Measurements from ENCODE around the gene NEK4. TPM values are rescaled to one million over a fixed set of nuclear protein-coding genes. Genes with fewer than 3 reads are reported as not detected.

NEK4 gene
- total and polyA plus RNA-seq, 7 experiments from 2014 or later, result 9.0 to 28.4 (median 15.4) TPM

- H3K36me3 Mint-ChIP-seq, result no peaks in the 10 kb centered on the region
- intact Hi-C loops (cut with micrococcal nuclease), result loop anchor here in 1 of 2 donors (10.0 kb wide), 1 partner anchor 269 kb away; the partner anchor contains the start of gene SFMBT1
- H3K27ac Mint-ChIP-seq, result no peak overlapping the region
Observed at GRCh38 chr3:52775877-52776276, 5.1 kb upstream of the NEK4 start.

GRCh38 chr3:52774901-52775864, 4.4 kb upstream of the NEK4 start:
- peaks cover under 1 to 17% (median 12%) of the 10 kb centered on the region in 7 donors for H3K4me1 Mint-ChIP-seq
- no peak overlapping the region for H3K4me3 ChIP-seq (ENCODE audit: low read length)
- no peaks in the 10 kb centered on the region for H3K9me3 ChIP-seq (ENCODE audit: control insufficient read depth in 2 of 3, low read length in 3 of 3)
- peaks cover 5% of the 10 kb centered on the region in 2 donors for H3K4me1 ChIP-seq (ENCODE audit: control insufficient read depth in 2 of 2, insufficient read depth in 2 of 2, low read length in 2 of 2)
- peaks cover 0 to 2% (median 0%) of the 10 kb centered on the region in 11 donors for H3K9me3 Mint-ChIP-seq
- H3K4me3 Mint-ChIP-seq, result no peak overlapping the region
- no peaks in the 10 kb centered on the region for H3K36me3 Mint-ChIP-seq
- no peak for DNase-seq
- peaks cover 0 to 9% (median 0%) of the 10 kb centered on the region in 5 donors for H3K27me3 Mint-ChIP-seq
- H3K36me3 ChIP-seq (ENCODE audit: control insufficient read depth in 2 of 3, insufficient read depth in 3 of 3, low read length in 3 of 3), result no peaks in the 10 kb centered on the region
- intact Hi-C loops (cut with micrococcal nuclease), result loop anchor here in 1 of 2 donors (10.0 kb wide), 1 partner anchor 270 kb away; the partner anchor contains the start of gene SFMBT1
- ATAC-seq, result no peak
- H3K27me3 ChIP-seq (ENCODE audit: control insufficient read depth in 2 of 2, insufficient read depth in 2 of 2, low read length in 2 of 2), result no peaks in the 10 kb centered on the region
- H3K27ac Mint-ChIP-seq, result no peak overlapping the region
- ChIA-PET POLR2A (interaction anchor here (0.5 kb wide), 1 partner anchor 102 kb away, joined by 3 read pairs; no protein-coding TSS in a partner anchor), CTCF (no interaction called here)
- no peak overlapping the region for H3K27ac ChIP-seq (ENCODE audit: low read depth, low read length)

More at GRCh38 chr3:52775877-52776276, 5.1 kb upstream of the NEK4 start:
- ChIA-PET POLR2A (interaction anchor here (0.5 kb wide), 1 partner anchor 102 kb away, joined by 3 read pairs; no protein-coding TSS in a partner anchor), CTCF (no interaction called here)
- no peak overlapping the region for H3K4me3 ChIP-seq (ENCODE audit: low read length)
- no peak overlapping the region for H3K27ac ChIP-seq (ENCODE audit: low read depth, low read length)
- Mint-ChIP-seq H3K27me3 (peaks cover 0 to 9% (median 0%) of the 10 kb centered on the region in 5 donors), H3K9me3 (peaks cover 0 to 2% (median 0%) of the 10 kb centered on the region in 11 donors), H3K4me1 (peaks cover 0 to 16% (median 10%) of the 10 kb centered on the region in 7 donors), H3K4me3 (no peak overlapping the region)
- H3K27me3 ChIP-seq (ENCODE audit: control insufficient read depth in 2 of 2, insufficient read depth in 2 of 2, low read length in 2 of 2), result no peaks in the 10 kb centered on the region
- no peak for ATAC-seq
- no peaks in the 10 kb centered on the region for H3K36me3 ChIP-seq (ENCODE audit: control insufficient read depth in 2 of 3, insufficient read depth in 3 of 3, low read length in 3 of 3)
- DNase-seq, result no peak
- H3K9me3 ChIP-seq (ENCODE audit: control insufficient read depth in 2 of 3, low read length in 3 of 3), result no peaks in the 10 kb centered on the region
- H3K4me1 ChIP-seq (ENCODE audit: control insufficient read depth in 2 of 2, insufficient read depth in 2 of 2, low read length in 2 of 2), result peaks cover 5% of the 10 kb centered on the region in 2 donors

DNA sequence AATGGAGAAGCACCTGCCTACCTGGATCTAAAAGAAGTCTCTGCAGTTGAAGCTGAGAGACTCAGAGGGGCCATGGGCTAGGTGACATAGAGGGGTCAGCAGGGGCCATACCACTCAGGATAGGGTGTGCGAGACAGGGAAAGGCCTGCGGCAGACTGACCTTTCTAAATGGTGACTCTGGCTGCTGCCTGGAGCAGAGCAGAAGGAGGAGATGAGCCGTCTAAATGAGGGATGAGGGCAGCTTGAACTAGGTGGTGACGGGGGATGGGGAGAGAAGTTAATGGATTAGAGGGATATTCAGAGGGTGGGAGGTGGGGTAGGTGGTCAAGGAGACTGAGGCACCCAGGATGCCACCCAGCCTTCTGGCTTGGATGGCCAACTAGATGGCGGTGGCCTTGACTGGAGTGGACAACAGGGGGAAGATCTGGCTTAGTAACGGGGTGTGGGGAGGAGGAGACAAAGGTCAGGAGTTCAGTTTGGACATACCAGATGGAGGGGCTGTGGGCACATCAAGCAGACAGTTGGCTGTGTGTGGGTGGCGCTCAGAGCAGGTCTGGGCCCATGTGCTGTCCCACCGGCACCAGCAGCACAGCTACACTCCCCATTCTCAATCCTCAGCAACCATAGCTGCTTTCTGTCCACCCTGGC, 3.5 kb upstream of the NEK4 start:
- H3K36me3 Mint-ChIP-seq, result no peaks in the 10 kb centered on the region
- ChIA-PET CTCF (no interaction called here), POLR2A (interaction anchor here (0.6 kb wide), 1 partner anchor 326 kb away, joined by 3 read pairs; no protein-coding TSS in a partner anchor)
- H3K27me3 Mint-ChIP-seq, result peaks cover 0 to 12% (median 0%) of the 10 kb centered on the region in 5 donors
- no peak overlapping the region for H3K4me3 Mint-ChIP-seq
- H3K9me3 Mint-ChIP-seq, result peaks cover 0 to 2% (median 0%) of the 10 kb centered on the region in 11 donors
- Histone ChIP-seq H3K4me1 (ENCODE audit: control insufficient read depth in 2 of 2, insufficient read depth in 2 of 2, low read length in 2 of 2) (peaks cover 5 to 14% of the 10 kb centered on the region in 2 donors), H3K36me3 (ENCODE audit: control insufficient read depth in 2 of 3, insufficient read depth in 3 of 3, low read length in 3 of 3) (no peaks in the 10 kb centered on the region), H3K27me3 (ENCODE audit: control insufficient read depth in 2 of 2, insufficient read depth in 2 of 2, low read length in 2 of 2) (no peaks in the 10 kb centered on the region), H3K9me3 (ENCODE audit: control insufficient read depth in 2 of 3, low read length in 3 of 3) (no peaks in the 10 kb centered on the region), H3K27ac (ENCODE audit: low read depth, low read length) (no peak overlapping the region), H3K4me3 (ENCODE audit: low read length) (no peak overlapping the region)
- ATAC-seq (no peak), DNase-seq (no peak)
- peaks cover 10 to 25% (median 21%) of the 10 kb centered on the region in 7 donors for H3K4me1 Mint-ChIP-seq
- intact Hi-C loops (cut with micrococcal nuclease), result loop anchor here in 1 of 2 donors (10.0 kb wide), 1 partner anchor 271 kb away; the partner anchor contains the start of gene SFMBT1
- peak overlapping the region in 2 of 9 donors; percentile 37 to 50 for H3K27ac Mint-ChIP-seq

DNA sequence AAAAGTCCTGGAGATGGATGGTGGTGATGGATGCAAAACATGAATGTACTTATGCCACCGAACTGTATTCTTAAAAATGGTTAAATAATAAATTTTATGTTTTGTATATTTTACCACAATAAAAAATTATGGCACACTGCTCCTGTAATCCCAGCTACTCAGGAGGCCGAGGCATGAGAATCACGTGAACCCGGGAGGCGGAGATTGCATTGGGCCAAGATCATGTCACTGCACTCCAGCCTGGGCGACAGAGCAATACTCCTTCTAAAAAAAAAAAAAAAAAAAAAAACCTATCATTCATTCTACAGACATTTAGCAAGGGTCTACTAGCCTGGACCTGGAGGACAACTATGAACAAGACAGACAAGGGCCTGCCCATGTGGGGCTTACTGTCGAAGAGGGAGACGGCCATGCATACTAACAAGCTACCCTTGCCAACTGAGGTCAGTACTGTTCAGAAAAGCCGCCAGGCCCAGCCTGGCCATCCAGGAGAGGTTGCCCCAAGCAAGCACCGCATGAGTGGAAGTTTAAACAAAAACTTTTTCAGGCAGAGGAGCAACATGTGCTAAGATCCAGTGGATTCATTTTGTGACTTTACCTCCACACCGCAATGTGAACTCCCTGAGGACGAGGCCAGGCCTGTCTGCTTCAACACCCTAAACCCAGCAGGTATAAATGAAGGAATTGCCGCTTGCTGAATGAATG, 2.8 kb upstream of the NEK4 start:
- intact Hi-C loops (cut with micrococcal nuclease), result loop anchor here in 1 of 2 donors (10.0 kb wide), 1 partner anchor 271 kb away; the partner anchor contains the start of gene SFMBT1
- no peaks in the 10 kb centered on the region for H3K36me3 ChIP-seq (ENCODE audit: control insufficient read depth in 2 of 3, insufficient read depth in 3 of 3, low read length in 3 of 3)
- no peak overlapping the region for H3K4me3 ChIP-seq (ENCODE audit: low read length)
- H3K36me3 Mint-ChIP-seq, result peaks cover 0 to under 1% (median 0%) of the 10 kb centered on the region in 5 donors
- no peaks in the 10 kb centered on the region for H3K27me3 ChIP-seq (ENCODE audit: control insufficient read depth in 2 of 2, insufficient read depth in 2 of 2, low read length in 2 of 2)
- DNase-seq, result no peak
- CTCF ChIA-PET, result no interaction called here
- ATAC-seq, result no peak
- H3K27me3 Mint-ChIP-seq, result peaks cover 0 to 12% (median 0%) of the 10 kb centered on the region in 5 donors
- POLR2A ChIA-PET, result interaction anchor here (0.6 kb wide), 1 partner anchor 325 kb away, joined by 3 read pairs; no protein-coding TSS in a partner anchor
- H3K9me3 ChIP-seq (ENCODE audit: control insufficient read depth in 2 of 3, low read length in 3 of 3), result no peaks in the 10 kb centered on the region
- H3K27ac ChIP-seq (ENCODE audit: low read depth, low read length), result no peak overlapping the region
- peak overlapping the region in 1 of 10 donors; percentile 26 for H3K4me3 Mint-ChIP-seq
- H3K27ac Mint-ChIP-seq, result peak overlapping the region in 2 of 9 donors; percentile 31 to 50
- peaks cover 0 to 2% (median 0%) of the 10 kb centered on the region in 11 donors for H3K9me3 Mint-ChIP-seq
- peaks cover 12 to 28% (median 22%) of the 10 kb centered on the region in 7 donors for H3K4me1 Mint-ChIP-seq
- H3K4me1 ChIP-seq (ENCODE audit: control insufficient read depth in 2 of 2, insufficient read depth in 2 of 2, low read length in 2 of 2), result peaks cover 5 to 16% of the 10 kb centered on the region in 2 donors

- intact Hi-C loops (cut with micrococcal nuclease), result loop anchor here (1.0 to 10.0 kb wide), 4 partner anchors 86 to 575 kb away; partner anchors contain the start of genes DCP1A (in 1 of the 2), PBRM1 (in 1 of the 2), SFMBT1 (in 1 of the 2) and STIMATE (in 1 of the 2)
- POLR2A ChIA-PET, result interaction anchor here (1.1 to 3.1 kb wide), 4 partner anchors 66 to 274 kb away, joined by 3 to 12 read pairs (median 6); partner anchors contain the start of genes GLT8D1, GNL3, PBRM1 and SFMBT1
Observed at GRCh38 chr3:52771702-52772101, 962 bp upstream of the NEK4 start.

More at GRCh38 chr3:52771702-52772101, 962 bp upstream of the NEK4 start:
- no peaks in the 10 kb centered on the region for H3K27me3 ChIP-seq (ENCODE audit: control insufficient read depth in 2 of 2, insufficient read depth in 2 of 2, low read length in 2 of 2)
- no peaks in the 10 kb centered on the region for H3K9me3 ChIP-seq (ENCODE audit: control insufficient read depth in 2 of 3, low read length in 3 of 3)
- CTCF ChIA-PET, result no interaction called here
- H3K9me3 Mint-ChIP-seq, result peaks cover 0 to 2% (median 0%) of the 10 kb centered on the region in 11 donors
- no peak for ATAC-seq
- H3K4me3 Mint-ChIP-seq, result peak overlapping the region; percentile 11 to 99 (median 94)
- peaks cover 5 to 16% of the 10 kb centered on the region in 2 donors for H3K4me1 ChIP-seq (ENCODE audit: control insufficient read depth in 2 of 2, insufficient read depth in 2 of 2, low read length in 2 of 2)
- peaks cover 0 to 12% (median 0%) of the 10 kb centered on the region in 5 donors for H3K27me3 Mint-ChIP-seq
- peaks cover 0 to 4% (median 0%) of the 10 kb centered on the region in 5 donors for H3K36me3 Mint-ChIP-seq
- no peak overlapping the region for H3K4me3 ChIP-seq (ENCODE audit: low read length)
- peak overlapping the region; percentile 51 to 97 (median 93) for H3K27ac Mint-ChIP-seq
- H3K4me1 Mint-ChIP-seq, result peaks cover 12 to 34% (median 23%) of the 10 kb centered on the region in 7 donors
- H3K27ac ChIP-seq (ENCODE audit: low read depth, low read length), result peak overlapping the region; percentile 72
- DNase-seq, result no peak
- no peaks in the 10 kb centered on the region for H3K36me3 ChIP-seq (ENCODE audit: control insufficient read depth in 2 of 3, insufficient read depth in 3 of 3, low read length in 3 of 3)

Measured in naive thymus-derived CD4-positive, alpha-beta T cell (primary cell).